GM18517 (cell line): Measurements from ENCODE around the gene SAFB.
"Not testable (repeated sequence)": the region's sequence is repeated elsewhere in the genome, so short reads cannot be mapped to it uniquely, and the experiment has no call there.

ENCODE experiments used
- ATAC-seq: cut with Tn5 transposase; IDR thresholded peaks from one replicate; pipeline ENCODE4 v1.9.1; 2021; ENCODE audit warnings: mild to moderate bottlenecking, moderate library complexity; ENCODE audit not compliant: unreplicated experiment

SAFB gene

GRCh38 chr19:5696196-5697021, 73.5 kb downstream of the SAFB start:
- ATAC-seq, result no peak

- ATAC-seq, result no peak
These were observed 74.4 kb downstream of the SAFB start for GRCh38 chr19:5697022-5697889.

- ATAC-seq, result no peak
These were observed 75.2 kb downstream of the SAFB start for GRCh38 chr19:5697890-5698634.

GRCh38 chr19:5698635-5699422, 75.9 kb downstream of the SAFB start:
- ATAC-seq, result no peak

GRCh38 chr19:5700455-5701092, 77.7 kb downstream of the SAFB start:
- no peak for ATAC-seq

DNA sequence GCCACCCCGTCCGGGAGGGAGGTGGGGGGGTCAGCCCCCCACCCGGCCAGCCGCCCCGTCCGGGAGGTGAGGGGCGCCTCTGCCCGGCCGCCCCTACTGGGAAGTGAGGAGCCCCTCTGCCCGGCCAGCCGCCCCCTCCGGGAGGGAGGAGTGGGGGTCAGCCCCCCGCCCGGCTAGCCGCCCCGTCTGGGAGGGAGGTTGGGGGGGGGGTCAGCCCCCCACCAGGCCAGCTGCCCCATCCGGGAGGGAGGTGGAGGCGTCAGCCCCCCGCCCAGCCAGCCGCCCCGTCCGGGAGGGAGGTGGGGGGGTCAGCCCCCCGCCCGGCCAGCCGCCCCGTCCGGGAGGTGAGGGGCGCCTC, 79.1 kb downstream of the SAFB start:
- not testable (repeated sequence) for ATAC-seq

- ATAC-seq, result no peak
These were observed 81.2 kb downstream of the SAFB start for GRCh38 chr19:5703819-5704818.

GRCh38 chr19:5705552-5705951, 82.7 kb downstream of the SAFB start:
- no peak for ATAC-seq

GRCh38 chr19:5706876-5707573, 84.1 kb downstream of the SAFB start:
- no peak for ATAC-seq

DNA sequence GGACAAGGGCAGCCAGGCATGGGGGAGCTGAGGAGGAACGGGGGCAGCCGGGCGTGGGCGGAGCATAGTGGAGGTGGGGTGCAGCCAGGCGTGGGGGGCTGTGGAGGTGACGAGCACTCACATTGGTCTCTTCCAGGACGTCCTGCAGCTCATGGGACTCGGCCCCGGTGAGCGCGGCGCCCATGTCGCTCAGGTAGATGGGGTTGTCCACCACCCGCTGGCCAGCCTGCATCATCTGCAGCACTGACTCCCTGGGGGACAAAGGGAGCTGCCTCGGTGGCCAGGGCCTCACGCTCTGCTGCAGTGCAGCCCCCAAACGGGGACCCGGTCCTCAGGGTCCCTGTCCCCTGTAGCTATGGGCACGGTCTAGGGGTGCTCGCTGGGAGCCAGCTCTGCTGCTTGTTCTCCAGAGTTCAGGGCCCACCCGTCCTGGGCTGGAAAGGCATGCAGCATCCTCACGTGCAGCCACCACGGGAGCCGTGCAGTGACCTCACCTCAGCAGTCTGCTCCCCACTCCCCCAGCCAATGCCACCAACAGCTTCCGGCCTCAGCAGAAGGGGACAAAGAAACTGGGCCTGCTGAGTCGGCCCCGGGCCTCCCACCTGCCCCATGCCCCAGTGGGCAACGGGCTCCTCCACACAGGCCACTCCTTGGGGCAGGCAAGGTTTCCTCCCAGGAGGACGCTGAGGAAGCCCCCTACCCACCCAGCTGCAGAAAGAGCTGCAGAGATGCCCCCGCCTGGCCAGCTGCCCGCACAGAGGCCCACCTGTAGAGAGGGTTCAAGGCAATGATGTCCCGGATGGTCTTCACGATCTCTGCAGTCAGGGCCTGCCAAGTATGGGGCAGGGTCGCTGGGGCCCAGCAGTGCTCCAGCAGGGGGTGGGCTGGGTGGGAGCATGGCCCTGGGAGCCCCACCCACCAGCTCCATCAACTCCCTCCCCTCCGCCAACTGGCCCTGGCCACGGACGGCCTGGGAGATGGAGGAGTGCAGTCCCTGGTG, 85.0 kb downstream of the SAFB start:
- no peak for ATAC-seq

- ATAC-seq, result no peak
These were observed 88.1 kb downstream of the SAFB start for GRCh38 chr19:5711025-5711424.

- ATAC-seq, result no peak
These were observed 88.9 kb downstream of the SAFB start for GRCh38 chr19:5711713-5712161.

DNA sequence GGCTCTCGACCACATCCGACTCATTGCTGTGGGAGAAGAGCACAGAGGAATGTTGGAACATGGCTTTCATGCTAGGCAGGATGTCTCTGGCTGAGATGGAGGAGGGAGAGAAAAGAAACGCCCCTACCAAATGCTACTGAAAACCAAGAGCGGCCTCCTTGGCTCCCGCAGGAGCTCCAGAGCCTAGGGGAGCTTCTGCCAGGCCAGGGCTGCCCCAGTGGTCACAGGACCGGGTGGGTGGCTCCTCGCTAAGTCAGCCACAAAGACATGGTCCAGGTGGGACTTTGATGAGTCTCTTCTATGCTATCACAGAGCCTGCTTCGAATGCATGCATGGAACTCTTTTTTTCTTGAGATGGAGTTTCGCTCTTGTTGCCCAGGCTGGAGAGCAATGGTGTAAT, 90.3 kb downstream of the SAFB start:
- ATAC-seq, result no peak

- ATAC-seq, result no peak
These were observed 91.9 kb downstream of the SAFB start for GRCh38 chr19:5714816-5715215.

GRCh38 chr19:5717215-5717935, 94.5 kb downstream of the SAFB start:
- no peak for ATAC-seq
